Umbilical cord (tissue), 2 donors: ENCODE data around the gene WBP2. TPM values are rescaled to one million over a fixed set of nuclear protein-coding genes. Genes with fewer than 3 reads are reported as not detected.
A peak's percentile ranks its signal among the peaks of the same experiment; 100 is the strongest.

ENCODE experiments used
- DNase-seq: peaks from one replicate; pipeline ENCODE4 v3.0.0-alpha.2; 2015; ENCODE audit warnings: low spot score
- total RNA-seq: library from RNA; depleted of rRNA; stranded (reverse); fragments of >200 nt; gene quantifications from one replicate; pipeline ENCODE4 v1.2.3, GENCODE V29; 2014; ENCODE audit warnings: low replicate concordance; ENCODE audit not compliant: insufficient read depth

WBP2 gene
- total RNA-seq, 1 donor from 2014 or later, result 13.7 TPM

- DNase-seq, result peak; percentile 66
Observed at GRCh38 chr17:75845058-75845711, 9.9 kb downstream of the WBP2 start.

GRCh38 chr17:75844530-75845057, 10.5 kb downstream of the WBP2 start:
- DNase-seq, result peak; percentile 57

- DNase-seq, result no peak
Observed at GRCh38 chr17:75843577-75844529, 11.3 kb downstream of the WBP2 start, which contains the start of gene UNC13D. UNC13D (minus strand) TSS chr17:75844404; CDS start chr17:75844337, 67 bp downstream.

GRCh38 chr17:75842963-75843576, 12.1 kb downstream of the WBP2 start:
- no peak for DNase-seq

- DNase-seq, result no peak
Observed at GRCh38 chr17:75842411-75842810, 12.7 kb downstream of the WBP2 start.

GRCh38 chr17:75840799-75841164, 14.4 kb downstream of the WBP2 start:
- DNase-seq, result no peak

- no peak for DNase-seq
Observed at GRCh38 chr17:75839942-75840798, 15.0 kb downstream of the WBP2 start.

- DNase-seq, result no peak
Observed at GRCh38 chr17:75838410-75838809, 16.7 kb downstream of the WBP2 start.

GRCh38 chr17:75837899-75838298, 17.2 kb downstream of the WBP2 start:
- DNase-seq, result no peak

GRCh38 chr17:75836605-75837004, 18.5 kb downstream of the WBP2 start:
- DNase-seq, result no peak

- no peak for DNase-seq
Observed at GRCh38 chr17:75835654-75835987, 19.5 kb downstream of the WBP2 start.

GRCh38 chr17:75834928-75835653, 20.0 kb downstream of the WBP2 start:
- peak; percentile 42 for DNase-seq

GRCh38 chr17:75834279-75834920, 20.7 kb downstream of the WBP2 start:
- no peak for DNase-seq

- no peak for DNase-seq
Observed at GRCh38 chr17:75832652-75833400, 22.3 kb downstream of the WBP2 start.

- DNase-seq, result no peak
Observed at GRCh38 chr17:75832164-75832651, 22.9 kb downstream of the WBP2 start.

- DNase-seq, result no peak
Observed at GRCh38 chr17:75831032-75831571, 24.0 kb downstream of the WBP2 start.

- no peak for DNase-seq
Observed at GRCh38 chr17:75830164-75831031, 24.7 kb downstream of the WBP2 start.

GRCh38 chr17:75829747-75830146, 25.4 kb downstream of the WBP2 start:
- DNase-seq, result no peak
